Trophoblast cell (in vitro differentiated cells and primary cell): ENCODE measurements around the gene XRRA1.

Experiments used
- DNase-seq, 2 donors: peaks; one replicate each; pipeline ENCODE4 v3.0.0-alpha.2; 2016
- H2AFZ ChIP-seq: 2 replicates; pipeline ENCODE4 v1.6.1; 2013; ENCODE audit warnings: low read length, moderate library complexity, mild to moderate bottlenecking; ENCODE audit not compliant: insufficient read depth, poor library complexity
- H2AK5ac ChIP-seq: 2 replicates; pipeline ENCODE4 v1.6.1; 2013; ENCODE audit warnings: mild to moderate bottlenecking, low read length
- H2BK120ac ChIP-seq: 2 replicates; pipeline ENCODE4 v1.6.1; 2013; ENCODE audit warnings: low read length, mild to moderate bottlenecking, moderate library complexity; ENCODE audit not compliant: insufficient read depth, poor library complexity
- H2BK12ac ChIP-seq: 2 replicates; pipeline ENCODE4 v1.6.1; 2013; ENCODE audit warnings: mild to moderate bottlenecking, low read length, moderate library complexity
- H2BK5ac ChIP-seq: 2 replicates; pipeline ENCODE4 v1.6.1; 2013; ENCODE audit warnings: low read length, low read depth, moderate library complexity, mild to moderate bottlenecking; ENCODE audit not compliant: poor library complexity
- H3K14ac ChIP-seq: 2 replicates; pipeline ENCODE4 v1.6.1; 2013; ENCODE audit warnings: mild to moderate bottlenecking, low read length
- H3K18ac ChIP-seq: 2 replicates; pipeline ENCODE4 v1.6.1; 2013; ENCODE audit warnings: mild to moderate bottlenecking, low read length
- H3K23ac ChIP-seq: 2 replicates; pipeline ENCODE4 v1.6.1; 2013; ENCODE audit warnings: low read length
- H3K27ac ChIP-seq: 2 replicates; pipeline ENCODE4 v1.5.1; 2013; ENCODE audit warnings: low read depth, mild to moderate bottlenecking, inconsistent platforms, low read length, moderate library complexity
- H3K27me3 ChIP-seq: 2 replicates; pipeline ENCODE4 v1.6.1; 2013; ENCODE audit warnings: inconsistent platforms, mild to moderate bottlenecking, low read length, moderate library complexity; ENCODE audit not compliant: insufficient read depth
- H3K36me3 ChIP-seq, 2 experiments: 1 replicate in 1 of 2; 2 replicates in 1 of 2; pipeline ENCODE4 v1.6.1; 2013; ENCODE audit warnings: low read length in 2 of 2, mild to moderate bottlenecking in 2 of 2, moderate library complexity in 1 of 2; ENCODE audit not compliant: insufficient read depth in 2 of 2, control insufficient read depth in 1 of 2
- H3K4ac ChIP-seq: 2 replicates; pipeline ENCODE4 v1.6.1; 2013; ENCODE audit warnings: low read depth, mild to moderate bottlenecking, low read length, moderate library complexity
- H3K4me1 ChIP-seq, 2 experiments: 1 replicate in 1 of 2; 2 replicates in 1 of 2; pipeline ENCODE4 v1.6.1; 2013; ENCODE audit warnings: low read length in 2 of 2, mild to moderate bottlenecking in 2 of 2, moderate library complexity in 1 of 2; ENCODE audit not compliant: insufficient read depth in 2 of 2, control insufficient read depth in 1 of 2
- H3K4me2 ChIP-seq: 2 replicates; pipeline ENCODE4 v1.6.1; 2013; ENCODE audit warnings: inconsistent platforms, mild to moderate bottlenecking, low read length, moderate library complexity
- H3K4me3 ChIP-seq: 2 replicates; pipeline ENCODE4 v1.5.1; 2013; ENCODE audit warnings: mild to moderate bottlenecking, low read depth, low read length, inconsistent platforms
- H3K79me1 ChIP-seq: one replicate; pipeline ENCODE4 v1.6.1; 2013; ENCODE audit warnings: low read length
- H3K79me2 ChIP-seq: 2 replicates; pipeline ENCODE4 v1.6.1; 2013; ENCODE audit warnings: low read length, mild to moderate bottlenecking; ENCODE audit not compliant: control insufficient read depth, insufficient read depth, poor library complexity
- H3K9ac ChIP-seq: 2 replicates; pipeline ENCODE4 v1.6.1; 2013; ENCODE audit warnings: mild to moderate bottlenecking, low read length
- H3K9me3 ChIP-seq: 2 replicates; pipeline ENCODE4 v1.6.1; 2013; ENCODE audit warnings: low read depth, mild to moderate bottlenecking, control low read depth, inconsistent platforms, low read length; ENCODE audit not compliant: insufficient read depth
- H4K12ac ChIP-seq: 2 replicates; pipeline ENCODE4 v1.6.1; 2013; ENCODE audit warnings: low read depth, mild to moderate bottlenecking, low read length, moderate library complexity
- H4K8ac ChIP-seq: 2 replicates; pipeline ENCODE4 v1.6.1; 2013; ENCODE audit warnings: low read depth, mild to moderate bottlenecking, low read length, moderate library complexity
- H4K91ac ChIP-seq: one replicate; pipeline ENCODE4 v1.6.1; 2013; ENCODE audit warnings: low read depth, mild to moderate bottlenecking, low read length, moderate library complexity
- WGBS: extraction: QIAGEN DNeasy Blood & Tissue Kit; methylation state at CpG from one replicate; pipeline ENCODE4 v1.1.7; 2013; ENCODE audit warnings: missing lambda C conversion rate; ENCODE audit not compliant: insufficient read length, insufficient coverage; ENCODE audit errors: extremely low coverage; 5-methylcytosine and 5-hydroxymethylcytosine counted together

XRRA1 gene

DNA sequence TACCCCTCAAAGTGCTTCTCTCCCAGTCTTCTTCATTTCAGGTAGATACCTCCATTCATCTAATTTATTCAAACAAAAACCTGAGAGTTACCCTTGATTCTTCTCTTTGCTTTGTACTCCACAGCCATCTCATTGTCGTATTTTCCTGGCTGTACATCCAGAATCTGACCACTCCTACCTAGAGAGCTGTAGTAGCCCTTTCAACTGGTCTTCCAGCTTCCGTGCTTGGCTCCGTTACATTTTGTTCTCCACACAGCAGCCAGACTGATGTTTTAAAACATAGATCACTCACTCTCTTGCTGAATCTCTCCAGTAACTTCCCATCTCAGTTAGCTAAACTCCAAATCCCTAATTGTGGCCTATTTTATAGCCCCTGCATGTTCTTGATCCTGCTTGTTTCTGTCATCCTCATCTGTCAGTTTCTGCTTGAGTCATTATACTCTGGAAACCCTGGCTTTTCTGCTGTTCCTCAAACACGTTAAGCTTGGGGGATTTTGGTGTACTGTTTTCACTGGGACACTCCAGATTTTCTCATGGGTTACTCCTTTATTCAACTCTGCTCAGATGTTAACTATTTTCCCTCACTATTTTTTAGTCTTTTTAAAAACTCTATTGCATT, 7.6 kb upstream of the XRRA1 start:
- H3K4me1 ChIP-seq: no peaks in the 10 kb centered on the region
- no peaks in the 10 kb centered on the region for H3K9me3 ChIP-seq
- H3K4me3 ChIP-seq: no peak overlapping the region
- no peak overlapping the region for H3K18ac ChIP-seq
- H3K9ac ChIP-seq: no peak overlapping the region
- no peak for DNase-seq
- H3K4ac ChIP-seq: peak overlapping the region; percentile 75
- H3K27me3 ChIP-seq: no peaks in the 10 kb centered on the region
- H3K4me2 ChIP-seq: no peak overlapping the region
- no peak overlapping the region for H2BK120ac ChIP-seq
- H2BK12ac ChIP-seq: no peak overlapping the region
- no peaks in the 10 kb centered on the region for H3K79me2 ChIP-seq
- H3K36me3 ChIP-seq: peaks cover 6 to 7% of the 10 kb centered on the region in 2 experiments
- no peak overlapping the region for H4K91ac ChIP-seq
- H3K14ac ChIP-seq: no peak overlapping the region
- H4K8ac ChIP-seq: no peak overlapping the region
- no peak overlapping the region for H2BK5ac ChIP-seq
- H2AFZ ChIP-seq: no peak overlapping the region
- H3K79me1 ChIP-seq: no peaks in the 10 kb centered on the region
- H3K23ac ChIP-seq: no peak overlapping the region
- no peak overlapping the region for H2AK5ac ChIP-seq
- no CpG with 5 or more reads among the region's 4 CpGs for WGBS
- no peak overlapping the region for H4K12ac ChIP-seq
- H3K27ac ChIP-seq: no peak overlapping the region

DNA sequence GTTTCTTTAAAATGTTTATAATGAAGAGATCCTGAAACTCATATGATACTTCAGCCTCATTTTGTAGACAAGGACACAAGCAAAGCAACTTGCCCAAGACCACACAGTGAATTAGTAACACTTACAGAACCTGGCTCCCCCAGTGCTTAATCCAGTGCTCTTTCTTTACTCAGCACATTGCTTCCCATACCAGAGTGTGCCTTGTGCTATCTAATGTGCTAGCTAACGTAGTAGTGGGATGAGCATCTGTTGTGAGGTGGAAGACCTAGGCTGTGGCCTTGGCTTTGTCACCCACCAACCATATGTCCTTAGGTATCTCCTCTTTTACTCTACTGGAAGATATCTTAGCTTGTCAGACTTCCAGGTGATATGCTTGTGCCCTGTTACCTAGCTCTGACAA, 5.3 kb upstream of the XRRA1 start:
- no peak for DNase-seq
- peaks cover 13% of the 10 kb centered on the region for H3K79me2 ChIP-seq
- peaks cover 2 to 6% of the 10 kb centered on the region in 2 experiments for H3K36me3 ChIP-seq
- H3K23ac ChIP-seq: no peak overlapping the region
- H3K18ac ChIP-seq: peak overlapping the region; percentile 65
- H4K8ac ChIP-seq: no peak overlapping the region
- peak overlapping the region; percentile 77 for H3K4ac ChIP-seq
- no CpG with 5 or more reads among the region's 1 CpG for WGBS
- H3K4me1 ChIP-seq: peaks cover 0 to 7% of the 10 kb centered on the region in 2 experiments
- no peak overlapping the region for H3K27ac ChIP-seq
- H2AK5ac ChIP-seq: no peak overlapping the region
- H3K14ac ChIP-seq: no peak overlapping the region
- H2BK12ac ChIP-seq: no peak overlapping the region
- H4K12ac ChIP-seq: peak overlapping the region; percentile 39
- H3K9ac ChIP-seq: no peak overlapping the region
- H3K4me3 ChIP-seq: no peak overlapping the region
- H3K27me3 ChIP-seq: no peaks in the 10 kb centered on the region
- no peak overlapping the region for H2BK5ac ChIP-seq
- H2AFZ ChIP-seq: no peak overlapping the region
- no peak overlapping the region for H4K91ac ChIP-seq
- H3K9me3 ChIP-seq: no peaks in the 10 kb centered on the region
- H3K79me1 ChIP-seq: peaks cover 4% of the 10 kb centered on the region
- H2BK120ac ChIP-seq: no peak overlapping the region
- H3K4me2 ChIP-seq: no peak overlapping the region

DNA sequence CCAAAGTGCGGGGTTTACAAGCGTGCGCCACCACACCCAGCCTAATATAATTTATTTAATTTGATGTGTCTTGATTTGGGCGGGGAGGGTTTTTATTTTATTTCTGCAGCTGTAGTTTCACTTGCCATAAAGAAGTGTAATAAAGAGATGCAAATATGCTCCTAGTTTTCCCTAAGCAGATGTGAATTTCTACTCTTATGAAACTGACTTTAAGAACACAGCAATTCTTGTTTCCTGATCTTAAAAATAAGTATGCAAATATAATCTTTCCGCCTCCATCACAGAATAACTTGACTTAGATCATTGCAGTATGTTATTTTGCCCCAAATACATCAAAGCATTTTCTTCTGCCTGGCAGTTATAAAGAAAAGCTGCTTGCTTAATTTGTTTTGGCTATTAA, 4.6 kb upstream of the XRRA1 start:
- H3K14ac ChIP-seq: no peak overlapping the region
- H2BK12ac ChIP-seq: no peak overlapping the region

DNA sequence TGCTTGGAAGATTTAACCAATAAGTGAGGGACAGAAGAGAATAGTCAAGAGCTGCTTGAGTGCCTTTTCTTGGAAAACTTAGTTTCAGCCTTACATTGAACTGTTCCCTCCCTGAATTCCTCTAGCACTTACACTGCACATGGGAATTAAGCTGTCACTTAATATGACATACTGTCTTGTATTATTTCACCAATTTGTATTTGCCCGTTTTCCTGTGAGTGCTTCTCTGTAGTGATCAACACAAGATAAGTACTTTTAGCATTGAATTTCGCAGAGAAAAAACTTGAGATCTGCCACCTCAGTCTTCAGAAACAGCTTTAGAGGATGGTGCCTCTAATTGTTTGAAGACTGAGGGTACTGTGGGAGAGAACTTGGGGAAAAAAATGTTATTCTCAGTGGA, 3.9 kb upstream of the XRRA1 start:
- H4K12ac ChIP-seq: no peak overlapping the region
- H3K4me2 ChIP-seq: no peak overlapping the region
- peaks cover 2 to 6% of the 10 kb centered on the region in 2 experiments for H3K36me3 ChIP-seq
- H3K27me3 ChIP-seq: no peaks in the 10 kb centered on the region
- H3K9me3 ChIP-seq: no peaks in the 10 kb centered on the region
- H3K79me1 ChIP-seq: peaks cover 10% of the 10 kb centered on the region
- H3K4me1 ChIP-seq: peaks cover 0 to 7% of the 10 kb centered on the region in 2 experiments
- no peak overlapping the region for H4K8ac ChIP-seq
- no peak overlapping the region for H3K4me3 ChIP-seq
- no peak overlapping the region for H2BK12ac ChIP-seq
- no peak overlapping the region for H4K91ac ChIP-seq
- no peak overlapping the region for H3K18ac ChIP-seq
- no CpG with 5 or more reads among the region's 2 CpGs for WGBS
- H3K9ac ChIP-seq: no peak overlapping the region
- DNase-seq: no peak
- no peak overlapping the region for H2BK120ac ChIP-seq
- H3K27ac ChIP-seq: no peak overlapping the region
- peaks cover 15% of the 10 kb centered on the region for H3K79me2 ChIP-seq
- H2AFZ ChIP-seq: no peak overlapping the region
- no peak overlapping the region for H3K14ac ChIP-seq
- no peak overlapping the region for H2AK5ac ChIP-seq
- no peak overlapping the region for H3K4ac ChIP-seq
- no peak overlapping the region for H3K23ac ChIP-seq
- H2BK5ac ChIP-seq: no peak overlapping the region

More for the DNA sequence above, 4.6 kb upstream of the XRRA1 start:
- Histone ChIP-seq H3K79me2 (peaks cover 15% of the 10 kb centered on the region), H3K9ac (no peak overlapping the region), H4K8ac (no peak overlapping the region), H3K4me3 (no peak overlapping the region), H2AK5ac (no peak overlapping the region), H3K23ac (no peak overlapping the region), H3K18ac (no peak overlapping the region), H3K27ac (no peak overlapping the region), H4K12ac (no peak overlapping the region), H3K36me3 (peaks cover 2 to 6% of the 10 kb centered on the region in 2 experiments), H3K4ac (no peak overlapping the region), H4K91ac (no peak overlapping the region), H3K27me3 (no peaks in the 10 kb centered on the region), H3K9me3 (no peaks in the 10 kb centered on the region), H3K79me1 (peaks cover 10% of the 10 kb centered on the region), H3K4me1 (peaks cover 0 to 7% of the 10 kb centered on the region in 2 experiments), H3K4me2 (no peak overlapping the region), H2BK120ac (no peak overlapping the region), H2BK5ac (no peak overlapping the region), H2AFZ (no peak overlapping the region)
- WGBS: no CpG with 5 or more reads among the region's 5 CpGs
- DNase-seq: no peak
